ENCODE measurements around the gene GALK2.

GALK2 gene

GRCh38 chr15:49282366-49282765 is 112.3 kb downstream of the GALK2 start:
- DNase-seq (ENCODE audit: low read depth, low spot score): no peak

GRCh38 chr15:49286649-49287404 is 116.8 kb downstream of the GALK2 start:
- DNase-seq (ENCODE audit: low read depth, low spot score): no peak

- no peak for DNase-seq (ENCODE audit: low read depth, low spot score)
Observed at GRCh38 chr15:49287481-49287880, 117.4 kb downstream of the GALK2 start.

- DNase-seq (ENCODE audit: low read depth, low spot score): no peak
Observed at GRCh38 chr15:49288391-49288790, 118.3 kb downstream of the GALK2 start.

- no peak for DNase-seq (ENCODE audit: low read depth, low spot score)
Observed at GRCh38 chr15:49290191-49290590, 120.1 kb downstream of the GALK2 start.

GRCh38 chr15:49293941-49294340 is 123.9 kb downstream of the GALK2 start:
- DNase-seq (ENCODE audit: low read depth, low spot score): no peak

- DNase-seq (ENCODE audit: low read depth, low spot score): no peak
Observed at GRCh38 chr15:49296258-49296657, 126.2 kb downstream of the GALK2 start.

GRCh38 chr15:49297584-49297983 is 127.5 kb downstream of the GALK2 start:
- no peak for DNase-seq (ENCODE audit: low read depth, low spot score)

GRCh38 chr15:49300856-49301255 is 130.8 kb downstream of the GALK2 start:
- DNase-seq (ENCODE audit: low read depth, low spot score): no peak

- no peak for DNase-seq (ENCODE audit: low read depth, low spot score)
Observed at GRCh38 chr15:49301562-49301961, 131.5 kb downstream of the GALK2 start.

- no peak for DNase-seq (ENCODE audit: low read depth, low spot score)
Observed at GRCh38 chr15:49303003-49303402, 133.0 kb downstream of the GALK2 start.

- DNase-seq (ENCODE audit: low read depth, low spot score): no peak
Observed at GRCh38 chr15:49306551-49306950, 136.5 kb downstream of the GALK2 start.

GRCh38 chr15:49308686-49309085 is 138.6 kb downstream of the GALK2 start:
- no peak for DNase-seq (ENCODE audit: low read depth, low spot score)

GRCh38 chr15:49309889-49310288 is 139.8 kb downstream of the GALK2 start:
- DNase-seq (ENCODE audit: low read depth, low spot score): no peak

GRCh38 chr15:49313650-49314049 is 143.6 kb downstream of the GALK2 start:
- DNase-seq (ENCODE audit: low read depth, low spot score): peak; percentile 2

- DNase-seq (ENCODE audit: low read depth, low spot score): no peak
Observed at GRCh38 chr15:49314716-49315115, 144.7 kb downstream of the GALK2 start.

GRCh38 chr15:49315391-49315823 is 145.4 kb downstream of the GALK2 start:
- DNase-seq (ENCODE audit: low read depth, low spot score): peak; percentile 11

- DNase-seq (ENCODE audit: low read depth, low spot score): no peak
Observed at GRCh38 chr15:49320351-49320750, 150.3 kb downstream of the GALK2 start.

- no peak for DNase-seq (ENCODE audit: low read depth, low spot score)
Observed at GRCh38 chr15:49323207-49323606, 153.2 kb downstream of the GALK2 start.

- no peak for DNase-seq (ENCODE audit: low read depth, low spot score)
Observed at GRCh38 chr15:49327927-49328326, 157.9 kb downstream of the GALK2 start.

GRCh38 chr15:49328941-49329340 is 158.9 kb downstream of the GALK2 start:
- DNase-seq (ENCODE audit: low read depth, low spot score): no peak

GRCh38 chr15:49330166-49330565 is 160.1 kb downstream of the GALK2 start:
- no peak for DNase-seq (ENCODE audit: low read depth, low spot score)

- no peak for DNase-seq (ENCODE audit: low read depth, low spot score)
Observed at GRCh38 chr15:49331442-49331841, 161.4 kb downstream of the GALK2 start.

GRCh38 chr15:49331951-49332350 is 161.9 kb downstream of the GALK2 start:
- DNase-seq (ENCODE audit: low read depth, low spot score): no peak

All from brain pericyte (primary cell).